Stomach (tissue), 9 donors: ENCODE data around the gene ATAD2B. TPM values are rescaled to one million over a fixed set of nuclear protein-coding genes. Genes with fewer than 3 reads are reported as not detected.

Experiments used
- DNase-seq, 2 donors: peaks; one replicate each; pipeline versions ENCODE4 v3.0.0 to v3.0.0-alpha.2; 2013 to 2019
- H3K27ac ChIP-seq, 5 donors: fragments of 200-600 bp in 4 of 5; sonication (generic) in 4 of 5; one replicate each; pipeline ENCODE4 v1.5.1; 2013 to 2019; ENCODE audit warnings: mild to moderate bottlenecking in 1 of 5, moderate library complexity in 1 of 5
- H3K27me3 ChIP-seq, 3 donors: fragments of 200-600 bp; sonication (generic); one replicate each; pipeline ENCODE4 v1.5.1; 2017 to 2019; ENCODE audit warnings: mixed run types in 1 of 3
- H3K36me3 ChIP-seq, 4 donors: fragments of 200-600 bp; sonication (generic); 1 replicate in 3 of 4; 2 replicates in 1 of 4; pipeline ENCODE4 v1.5.1; 2016 to 2019
- H3K4me1 ChIP-seq, 4 donors: fragments of 200-600 bp; sonication (generic); one replicate each; pipeline ENCODE4 v1.5.1; 2016 to 2019
- H3K4me3 ChIP-seq, 4 donors: fragments of 200-600 bp; sonication (generic) in 3 of 4; one replicate each; pipeline ENCODE4 v1.5.1; 2016 to 2019; ENCODE audit warnings: mild to moderate bottlenecking in 1 of 4
- H3K9me3 ChIP-seq, 4 donors: fragments of 200-600 bp; sonication (generic); one replicate each; pipeline ENCODE4 v1.5.1; 2016 to 2019
- EP300 ChIP-seq: sonication (generic); formaldehyde crosslinking; IDR thresholded peaks from one replicate; pipeline ENCODE4 v1.6.1; 2017; ENCODE audit warnings: antibody characterized with exemption
- POLR2A ChIP-seq, 4 donors: fragments of 450-650 bp; IDR thresholded peaks; one replicate each; pipeline ENCODE4 v1.6.1; 2016; ENCODE audit warnings: antibody characterized with exemption in 4 of 4, control low read depth in 2 of 4, mild to moderate bottlenecking in 1 of 4, moderate library complexity in 1 of 4
- POLR2AphosphoS5 ChIP-seq, 3 donors: sonication (generic); formaldehyde crosslinking; IDR thresholded peaks; one replicate each; pipeline ENCODE4 v1.6.1; 2016; ENCODE audit warnings: antibody characterized with exemption in 3 of 3
- WGBS, 5 donors: extraction: QIAGEN DNeasy Blood & Tissue Kit in 3 of 5; methylation state at CpG; one replicate each; pipeline versions ENCODE4 v1.1.5 to v1.1.7; 2013 to 2018; 5-methylcytosine and 5-hydroxymethylcytosine counted together
- intact Hi-C: fragments of 100-400 bp; cut with DNase I; formaldehyde crosslinking; loops from one replicate; pipeline ENCODE4 v1.15.1; 2023; ENCODE audit warnings: low total_unique reads
- polyA plus RNA-seq, 3 donors: library from polyadenylated mRNA; stranded (reverse); fragments of 200-250 nt; gene quantifications; one replicate each; pipeline ENCODE4 v1.2.3, GENCODE V29; 2013
- total RNA-seq, 5 donors: library from RNA; depleted of rRNA; stranded (reverse); fragments of >200 nt; gene quantifications; one replicate each; pipeline versions ENCODE4 v1.1.0 to v1.2.3, GENCODE V29; 2014 to 2016
- TF ChIP-seq, protein P1 (sequence below), 7 experiments: fragments of 450-650 bp in 4 of 7; fragments of 200-600 bp in 3 of 7; sonication (generic) in 3 of 7; IDR thresholded peaks; one replicate each; pipeline ENCODE4 v1.5.1; 2016 to 2019; ENCODE audit warnings: antibody characterized with exemption in 7 of 7, control low read depth in 2 of 7, mild to moderate bottlenecking in 1 of 7
- donor health status: healthy with polysubstance abuse.
- donor health status: Bipolar disorder and iron deficiency.
- donor health status: healthy.

The ATAD2B gene
- total and polyA plus RNA-seq, 8 donors: 2.0 to 67.0 (median 17.2) TPM

DNA sequence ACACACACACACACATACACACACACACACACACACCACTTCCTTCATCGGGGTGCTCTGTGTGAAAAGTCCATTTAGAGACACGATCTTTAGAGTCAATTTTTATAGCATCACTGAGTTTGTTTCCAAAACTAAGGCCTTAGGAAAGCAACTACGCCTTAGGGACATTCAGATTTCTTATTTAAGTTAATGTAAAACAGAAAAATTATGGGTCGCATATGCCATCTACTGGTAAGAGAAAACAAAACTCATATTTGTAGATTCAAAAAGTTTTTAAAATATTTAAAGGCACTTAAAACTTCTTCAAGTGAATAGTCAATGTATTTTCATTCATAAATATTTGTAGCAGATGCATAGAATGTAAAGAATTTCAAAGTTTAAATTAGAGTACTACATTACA lies 166.2 kb downstream of the ATAD2B start:
- 60 to 77% (median 72%) methylated on average over 4 of the region's 4 CpGs for WGBS, 5 donors
- Histone ChIP-seq H3K4me3 (no peak overlapping the region), H3K27me3 (no peaks in the 10 kb centered on the region), H3K4me1 (peaks cover 0 to 24% (median 4%) of the 10 kb centered on the region in 4 donors), H3K9me3 (no peaks in the 10 kb centered on the region), H3K36me3 (peaks cover 0 to 35% (median 27%) of the 10 kb centered on the region in 4 donors), H3K27ac (no peak overlapping the region)
- intact Hi-C loops: no loop called here
- no peak for TF ChIP-seq EP300
- TF ChIP-seq, protein P1, sequence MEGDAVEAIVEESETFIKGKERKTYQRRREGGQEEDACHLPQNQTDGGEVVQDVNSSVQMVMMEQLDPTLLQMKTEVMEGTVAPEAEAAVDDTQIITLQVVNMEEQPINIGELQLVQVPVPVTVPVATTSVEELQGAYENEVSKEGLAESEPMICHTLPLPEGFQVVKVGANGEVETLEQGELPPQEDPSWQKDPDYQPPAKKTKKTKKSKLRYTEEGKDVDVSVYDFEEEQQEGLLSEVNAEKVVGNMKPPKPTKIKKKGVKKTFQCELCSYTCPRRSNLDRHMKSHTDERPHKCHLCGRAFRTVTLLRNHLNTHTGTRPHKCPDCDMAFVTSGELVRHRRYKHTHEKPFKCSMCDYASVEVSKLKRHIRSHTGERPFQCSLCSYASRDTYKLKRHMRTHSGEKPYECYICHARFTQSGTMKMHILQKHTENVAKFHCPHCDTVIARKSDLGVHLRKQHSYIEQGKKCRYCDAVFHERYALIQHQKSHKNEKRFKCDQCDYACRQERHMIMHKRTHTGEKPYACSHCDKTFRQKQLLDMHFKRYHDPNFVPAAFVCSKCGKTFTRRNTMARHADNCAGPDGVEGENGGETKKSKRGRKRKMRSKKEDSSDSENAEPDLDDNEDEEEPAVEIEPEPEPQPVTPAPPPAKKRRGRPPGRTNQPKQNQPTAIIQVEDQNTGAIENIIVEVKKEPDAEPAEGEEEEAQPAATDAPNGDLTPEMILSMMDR (IDR thresholded peaks at IDR 0.05): no peak
- TF ChIP-seq POLR2A (IDR thresholded peaks at IDR 0.05): no peak
- no peak for TF ChIP-seq POLR2AphosphoS5 (IDR thresholded peaks at IDR 0.05)
- peak in 1 of 2 donors; percentile 66 for DNase-seq

DNA sequence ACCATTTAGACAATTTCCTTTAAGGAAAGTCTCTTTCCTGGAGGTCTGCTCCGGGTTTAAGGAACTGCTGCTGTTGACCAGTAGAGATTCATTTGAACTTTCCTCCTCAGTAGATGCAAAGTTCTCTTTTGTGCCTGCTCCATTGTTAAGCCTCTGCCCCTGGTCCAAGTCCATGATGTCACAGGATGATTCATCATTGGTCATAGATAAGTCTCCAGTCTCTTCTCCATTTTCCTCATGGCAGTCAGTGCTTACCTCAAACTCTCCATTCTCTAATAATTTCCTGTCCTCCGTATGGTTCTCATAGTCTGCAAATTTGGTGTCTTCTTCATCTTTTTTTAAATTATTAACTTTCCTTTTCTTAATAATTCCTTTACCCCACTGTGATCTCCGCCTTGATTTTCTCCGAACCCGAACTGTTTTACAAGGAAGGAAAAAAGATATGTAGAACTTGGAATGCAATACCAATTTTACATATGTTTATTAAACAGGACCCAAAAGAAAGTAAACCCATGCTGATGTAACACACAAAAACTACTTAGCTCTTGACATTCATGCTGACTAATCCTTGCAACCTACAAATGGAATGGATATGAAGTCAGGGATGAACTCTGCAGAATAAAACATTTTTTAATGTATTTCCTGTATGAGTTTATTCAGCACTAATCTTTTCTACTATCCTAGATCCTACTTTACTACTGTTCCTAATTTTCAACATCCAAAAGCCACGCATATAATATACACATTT lies 169.1 kb downstream of the ATAD2B start:
- intact Hi-C loops: no loop called here
- no peaks in the 10 kb centered on the region for H3K27me3 ChIP-seq
- H3K27ac ChIP-seq: no peak overlapping the region
- WGBS, 5 donors: 80 to 90% (median 84%) methylated on average over 6 of the region's 6 CpGs
- no peak for TF ChIP-seq POLR2AphosphoS5 (IDR thresholded peaks at IDR 0.05)
- no peak for TF ChIP-seq POLR2A (IDR thresholded peaks at IDR 0.05)
- TF ChIP-seq, protein P1 (IDR thresholded peaks at IDR 0.05): no peak
- peaks cover 0 to 24% (median 4%) of the 10 kb centered on the region in 4 donors for H3K4me1 ChIP-seq
- H3K4me3 ChIP-seq: no peak overlapping the region
- DNase-seq: peak in 1 of 2 donors; percentile 7
- H3K9me3 ChIP-seq: no peaks in the 10 kb centered on the region
- H3K36me3 ChIP-seq: peaks cover 0 to 54% (median 36%) of the 10 kb centered on the region in 4 donors

DNA sequence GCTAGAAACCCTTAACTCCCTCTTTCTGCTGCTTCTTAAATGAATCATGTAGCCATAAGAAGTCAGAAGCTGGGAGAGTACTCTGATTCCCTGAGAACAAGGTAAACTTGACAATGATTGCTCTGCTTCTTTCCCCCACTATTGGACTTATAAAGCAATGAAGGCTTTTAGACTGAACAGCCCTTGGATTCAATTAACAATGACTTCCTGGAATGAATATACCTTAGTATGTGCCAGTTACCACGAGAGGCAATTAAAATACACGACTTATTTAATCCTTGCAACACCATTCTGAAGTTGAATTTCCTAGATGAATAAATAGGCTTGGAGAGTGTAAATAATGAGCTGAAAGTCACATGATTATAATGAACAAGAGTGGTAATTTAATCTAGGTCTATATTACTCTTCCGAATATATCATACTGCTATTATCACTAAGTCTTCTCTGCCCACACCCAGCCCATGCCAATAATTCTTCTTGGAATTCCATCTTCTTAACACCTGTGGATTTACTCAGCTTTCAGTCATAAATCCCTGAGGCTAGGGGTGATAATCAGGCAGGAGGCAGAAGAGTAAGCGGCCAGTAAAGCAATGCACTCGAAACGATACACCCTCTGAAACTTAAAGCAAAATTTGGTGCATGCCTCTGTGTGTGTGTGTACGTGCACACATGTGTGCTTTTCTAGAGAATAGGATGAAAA lies 170.2 kb downstream of the ATAD2B start:
- no peak for DNase-seq
- no peak overlapping the region for H3K27ac ChIP-seq
- H3K36me3 ChIP-seq: peaks cover 0 to 55% (median 43%) of the 10 kb centered on the region in 4 donors
- no peaks in the 10 kb centered on the region for H3K27me3 ChIP-seq
- 85 to 87% (median 86%) methylated on average over 7 of the region's 7 CpGs for WGBS, 5 donors
- intact Hi-C loops: no loop called here
- H3K9me3 ChIP-seq: no peaks in the 10 kb centered on the region
- TF ChIP-seq, protein P1 (IDR thresholded peaks at IDR 0.05): no peak
- TF ChIP-seq POLR2A (IDR thresholded peaks at IDR 0.05): no peak
- TF ChIP-seq EP300: no peak
- no peak for TF ChIP-seq POLR2AphosphoS5 (IDR thresholded peaks at IDR 0.05)
- H3K4me3 ChIP-seq: no peak overlapping the region
- peaks cover 0 to 19% (median 4%) of the 10 kb centered on the region in 4 donors for H3K4me1 ChIP-seq

DNA sequence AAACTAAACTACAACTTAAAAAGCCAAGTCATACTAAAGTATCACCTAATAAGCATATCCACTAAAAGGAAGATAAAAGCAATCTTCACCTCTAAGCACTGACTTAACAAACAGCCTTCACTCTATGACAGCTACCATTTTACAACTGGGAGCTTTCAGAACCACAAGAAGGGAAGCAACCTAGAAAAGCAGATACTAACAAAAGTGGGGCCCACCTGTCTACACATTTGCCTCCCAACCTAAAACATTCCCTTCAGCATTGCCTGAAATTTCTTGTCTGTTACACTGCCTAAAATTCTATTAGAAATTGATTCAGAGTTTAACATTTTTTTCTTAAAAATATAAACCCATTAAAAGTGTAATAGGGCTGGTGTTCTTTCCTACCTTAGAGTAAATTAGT lies 172.0 kb downstream of the ATAD2B start:
- Histone ChIP-seq H3K4me1 (peaks cover 0 to 11% (median 4%) of the 10 kb centered on the region in 4 donors), H3K4me3 (no peak overlapping the region), H3K27me3 (no peaks in the 10 kb centered on the region), H3K9me3 (no peaks in the 10 kb centered on the region), H3K27ac (no peak overlapping the region), H3K36me3 (peaks cover 0 to 69% (median 55%) of the 10 kb centered on the region in 4 donors)
- TF ChIP-seq POLR2AphosphoS5 (IDR thresholded peaks at IDR 0.05): no peak
- TF ChIP-seq, protein P1 (IDR thresholded peaks at IDR 0.05): no peak
- no peak for TF ChIP-seq POLR2A (IDR thresholded peaks at IDR 0.05)
- no peak for TF ChIP-seq EP300
- intact Hi-C loops: no loop called here
- DNase-seq: no peak
